ENCODE data around the gene HAPLN1. TPM values are rescaled to one million over a fixed set of nuclear protein-coding genes. Genes with fewer than 3 reads are reported as not detected.

Gene HAPLN1
- total RNA-seq, 2 donors from 2014 or later, result 0.14 TPM; not detected in 1

GRCh38 chr5:83639911-83640310 lies 80.7 kb downstream of the HAPLN1 start:
- H3K9me3 ChIP-seq, result no peaks in the 10 kb centered on the region
- no peaks in the 10 kb centered on the region for H3K27me3 ChIP-seq (replicated peaks; ENCODE audit: insufficient read depth)
- no peak overlapping the region for H3K27ac ChIP-seq
- intact Hi-C loops (cut with DNase I), result no loop called here
- H3K4me1 ChIP-seq (replicated peaks), result no peaks in the 10 kb centered on the region
- TF ChIP-seq, protein P1, sequence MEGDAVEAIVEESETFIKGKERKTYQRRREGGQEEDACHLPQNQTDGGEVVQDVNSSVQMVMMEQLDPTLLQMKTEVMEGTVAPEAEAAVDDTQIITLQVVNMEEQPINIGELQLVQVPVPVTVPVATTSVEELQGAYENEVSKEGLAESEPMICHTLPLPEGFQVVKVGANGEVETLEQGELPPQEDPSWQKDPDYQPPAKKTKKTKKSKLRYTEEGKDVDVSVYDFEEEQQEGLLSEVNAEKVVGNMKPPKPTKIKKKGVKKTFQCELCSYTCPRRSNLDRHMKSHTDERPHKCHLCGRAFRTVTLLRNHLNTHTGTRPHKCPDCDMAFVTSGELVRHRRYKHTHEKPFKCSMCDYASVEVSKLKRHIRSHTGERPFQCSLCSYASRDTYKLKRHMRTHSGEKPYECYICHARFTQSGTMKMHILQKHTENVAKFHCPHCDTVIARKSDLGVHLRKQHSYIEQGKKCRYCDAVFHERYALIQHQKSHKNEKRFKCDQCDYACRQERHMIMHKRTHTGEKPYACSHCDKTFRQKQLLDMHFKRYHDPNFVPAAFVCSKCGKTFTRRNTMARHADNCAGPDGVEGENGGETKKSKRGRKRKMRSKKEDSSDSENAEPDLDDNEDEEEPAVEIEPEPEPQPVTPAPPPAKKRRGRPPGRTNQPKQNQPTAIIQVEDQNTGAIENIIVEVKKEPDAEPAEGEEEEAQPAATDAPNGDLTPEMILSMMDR (IDR thresholded peaks at IDR 0.05), result no peak
- TF ChIP-seq POLR2AphosphoS5 (IDR thresholded peaks at IDR 0.05) (no peak), POLR2A (IDR thresholded peaks at IDR 0.05) (no peak)
- H3K36me3 ChIP-seq, result no peaks in the 10 kb centered on the region
- WGBS, result 65% methylated on average over 1 of the region's 1 CpG
- no peak overlapping the region for H3K4me3 ChIP-seq
- no peak for DNase-seq (ENCODE audit: low spot score)

DNA sequence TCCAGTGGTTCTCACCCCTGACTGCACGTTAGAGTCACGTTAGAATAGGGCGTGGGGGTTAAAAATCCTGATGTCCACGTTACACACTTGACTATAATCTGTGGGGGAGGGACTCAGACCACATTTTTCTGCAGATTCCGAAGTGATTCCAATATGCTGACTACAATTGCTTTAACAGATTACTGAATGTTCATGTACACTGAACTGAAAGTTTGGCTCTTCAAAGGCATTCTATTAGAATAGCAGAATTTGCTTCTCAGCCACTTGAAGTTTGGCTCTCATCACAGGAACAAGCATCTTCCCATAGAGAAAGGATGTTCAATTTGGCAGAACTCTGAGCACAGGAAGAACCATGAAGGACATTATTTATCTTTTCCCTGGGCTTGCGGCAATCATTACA lies 84.5 kb downstream of the HAPLN1 start:
- DNase-seq (ENCODE audit: low spot score), result no peak
- Histone ChIP-seq H3K9me3 (no peaks in the 10 kb centered on the region), H3K27ac (no peak overlapping the region), H3K4me1 (replicated peaks) (no peaks in the 10 kb centered on the region), H3K36me3 (no peaks in the 10 kb centered on the region), H3K4me3 (no peak overlapping the region), H3K27me3 (replicated peaks; ENCODE audit: insufficient read depth) (no peaks in the 10 kb centered on the region)
- intact Hi-C loops (cut with DNase I), result no loop called here
- WGBS, result 40% methylated on average over 6 of the region's 6 CpGs
- TF ChIP-seq POLR2AphosphoS5 (IDR thresholded peaks at IDR 0.05) (no peak), POLR2A (IDR thresholded peaks at IDR 0.05) (no peak)
- TF ChIP-seq, protein P1 (IDR thresholded peaks at IDR 0.05), result no peak

DNA sequence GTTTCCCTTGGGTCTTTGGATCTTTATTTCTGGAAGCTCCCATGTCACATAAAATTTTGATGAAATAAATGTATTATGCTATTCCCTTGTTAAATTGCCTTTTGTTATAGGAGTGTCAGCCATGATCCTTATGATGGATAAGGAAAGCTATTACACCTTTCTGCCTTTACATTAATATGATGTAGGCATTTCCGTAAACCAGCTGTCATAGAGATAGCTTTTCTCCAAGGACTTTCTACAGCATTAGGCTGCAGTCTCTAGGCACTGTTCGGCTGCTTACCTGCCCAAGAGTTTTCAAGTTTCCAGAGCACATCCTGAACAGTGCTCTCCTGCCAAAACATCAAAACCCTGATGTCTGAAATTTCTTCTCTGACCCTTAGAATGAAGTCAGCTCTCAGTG lies 87.4 kb downstream of the HAPLN1 start:
- DNase-seq (ENCODE audit: low spot score), result no peak
- no peaks in the 10 kb centered on the region for H3K4me1 ChIP-seq (replicated peaks)
- intact Hi-C loops (cut with DNase I), result no loop called here
- H3K36me3 ChIP-seq, result no peaks in the 10 kb centered on the region
- 89% methylated on average over 2 of the region's 2 CpGs for WGBS
- TF ChIP-seq POLR2A (IDR thresholded peaks at IDR 0.05) (no peak), POLR2AphosphoS5 (IDR thresholded peaks at IDR 0.05) (no peak)
- TF ChIP-seq, protein P1 (IDR thresholded peaks at IDR 0.05), result no peak
- H3K9me3 ChIP-seq, result no peaks in the 10 kb centered on the region
- no peak overlapping the region for H3K27ac ChIP-seq
- no peaks in the 10 kb centered on the region for H3K27me3 ChIP-seq (replicated peaks; ENCODE audit: insufficient read depth)
- H3K4me3 ChIP-seq, result no peak overlapping the region

DNA sequence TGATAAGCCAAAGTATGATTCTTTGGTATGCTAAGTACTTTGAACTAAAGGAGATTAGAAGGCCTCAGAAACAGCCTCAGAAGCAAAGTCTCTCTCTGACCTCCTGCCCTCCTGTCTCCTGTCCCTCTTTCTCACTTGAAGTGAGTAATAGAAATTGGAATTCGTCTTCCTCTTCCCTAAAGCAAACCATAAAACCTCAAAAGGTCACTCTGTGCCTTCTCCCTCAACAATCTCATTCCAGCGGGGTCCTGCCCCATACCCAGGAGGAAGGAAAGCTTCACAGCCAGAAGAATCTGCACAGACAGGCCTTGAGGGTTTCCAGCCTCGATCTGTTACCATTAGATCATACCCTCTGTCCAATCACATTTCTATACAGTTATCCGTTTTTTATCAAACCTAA lies 87.8 kb downstream of the HAPLN1 start:
- no peak for TF ChIP-seq POLR2A (IDR thresholded peaks at IDR 0.05)
- TF ChIP-seq, protein P1 (IDR thresholded peaks at IDR 0.05), result no peak
- TF ChIP-seq POLR2AphosphoS5 (IDR thresholded peaks at IDR 0.05), result no peak
- Histone ChIP-seq H3K27ac (no peak overlapping the region), H3K9me3 (no peaks in the 10 kb centered on the region), H3K27me3 (replicated peaks; ENCODE audit: insufficient read depth) (no peaks in the 10 kb centered on the region), H3K36me3 (no peaks in the 10 kb centered on the region), H3K4me1 (replicated peaks) (no peaks in the 10 kb centered on the region), H3K4me3 (no peak overlapping the region)
- intact Hi-C loops (cut with DNase I), result no loop called here
- WGBS, result 57% methylated on average over 4 of the region's 4 CpGs
- no peak for DNase-seq (ENCODE audit: low spot score)

- DNase-seq (ENCODE audit: low spot score), result no peak
- no peaks in the 10 kb centered on the region for H3K4me1 ChIP-seq (replicated peaks)
- H3K27ac ChIP-seq, result no peak overlapping the region
- H3K36me3 ChIP-seq, result no peaks in the 10 kb centered on the region
- intact Hi-C loops (cut with DNase I), result no loop called here
- H3K9me3 ChIP-seq, result no peaks in the 10 kb centered on the region
- TF ChIP-seq POLR2AphosphoS5 (IDR thresholded peaks at IDR 0.05), result no peak
- TF ChIP-seq, protein P1 (IDR thresholded peaks at IDR 0.05), result no peak
- TF ChIP-seq POLR2A (IDR thresholded peaks at IDR 0.05), result no peak
- no peak overlapping the region for H3K4me3 ChIP-seq
- H3K27me3 ChIP-seq (replicated peaks; ENCODE audit: insufficient read depth), result no peaks in the 10 kb centered on the region
- 43% methylated on average over 2 of the region's 2 CpGs for WGBS
Observed at GRCh38 chr5:83628360-83628759, 92.3 kb downstream of the HAPLN1 start.

Measured in prostate gland (tissue), 2 donors.